ENCODE results near the gene ZBTB42. TPM values are rescaled to one million over a fixed set of nuclear protein-coding genes. Genes with fewer than 3 reads are reported as not detected.

ZBTB42 gene
- total and polyA plus RNA-seq, 3 donors from 2014 or later = 6.1 to 8.4 (median 7.1) TPM

DNA sequence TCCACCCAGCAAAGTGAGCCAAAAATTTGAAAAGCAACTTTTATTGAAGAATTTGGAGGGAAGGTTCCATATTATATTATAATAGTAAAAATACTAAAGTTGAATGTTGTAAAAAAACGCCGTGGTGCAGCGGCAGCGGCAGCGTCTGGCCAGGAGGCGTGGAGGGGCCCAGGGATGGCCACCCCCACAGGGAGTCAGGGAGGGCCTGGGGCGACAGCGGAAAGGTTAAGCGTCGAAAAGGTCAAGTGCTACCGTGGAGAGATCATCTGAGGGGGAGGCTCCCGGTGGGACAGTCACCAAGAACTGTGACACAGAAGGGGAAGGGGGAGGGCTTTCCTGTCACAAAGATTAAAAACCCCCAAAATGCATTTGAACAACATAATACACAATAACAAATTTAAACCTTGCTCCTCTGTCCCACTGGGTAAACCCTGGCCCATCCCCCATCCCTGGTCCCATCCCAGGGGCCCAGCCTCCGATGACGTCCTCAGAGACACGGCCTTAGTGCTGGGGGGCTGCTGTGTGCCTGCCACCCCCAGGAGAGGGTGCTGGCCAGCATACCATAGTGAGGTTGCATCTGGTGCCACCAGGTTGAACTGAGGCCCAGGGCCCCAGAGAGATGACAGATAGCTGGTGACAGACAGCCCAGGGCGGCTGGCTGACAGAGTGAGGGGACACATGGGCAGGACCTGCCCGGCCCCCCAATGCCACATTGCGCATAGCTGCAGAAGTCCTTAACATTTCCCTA, 31.4 kb upstream of the ZBTB42 start:
- intact Hi-C loops (cut with DNase I; ENCODE audit: low total_unique reads) = loop anchor here (10.0 kb wide), 1 partner anchor 275 kb away; no protein-coding TSS in a partner anchor
- DNase-seq = no peak
- H3K27me3 ChIP-seq = no peaks in the 10 kb centered on the region
- H3K4me1 ChIP-seq = peaks cover 11% of the 10 kb centered on the region
- WGBS, 2 donors = 77 to 79% methylated on average over 18 of the region's 18 CpGs
- no peak overlapping the region for H3K4me3 ChIP-seq
- no peaks in the 10 kb centered on the region for H3K36me3 ChIP-seq (ENCODE audit: low read depth, missing control alignments)
- no peak overlapping the region for H3K27ac ChIP-seq
- TF ChIP-seq POLR2A (IDR thresholded peaks at IDR 0.05) (no peak), CTCF (IDR thresholded peaks at IDR 0.05) (no peak)
- H3K9me3 ChIP-seq = no peaks in the 10 kb centered on the region

- Histone ChIP-seq H3K36me3 (ENCODE audit: low read depth, missing control alignments) (no peaks in the 10 kb centered on the region), H3K27me3 (no peaks in the 10 kb centered on the region), H3K4me1 (peaks cover 11% of the 10 kb centered on the region), H3K27ac (no peak overlapping the region), H3K9me3 (no peaks in the 10 kb centered on the region), H3K4me3 (no peak overlapping the region)
- TF ChIP-seq CTCF (IDR thresholded peaks at IDR 0.05) = no peak
- no peak for TF ChIP-seq POLR2A (IDR thresholded peaks at IDR 0.05)
- intact Hi-C loops (cut with DNase I; ENCODE audit: low total_unique reads) = no loop called here
- WGBS, 2 donors = 80 to 85% methylated on average over 24 of the region's 24 CpGs
- no peak for DNase-seq
Measured at GRCh38 chr14:104770072-104770579, 30.8 kb upstream of the ZBTB42 start.

- 95 to 100% methylated on average over 3 to 5 of the region's 5 CpGs for WGBS, 2 donors
- H3K4me3 ChIP-seq = no peak overlapping the region
- intact Hi-C loops (cut with DNase I; ENCODE audit: low total_unique reads) = no loop called here
- H3K27me3 ChIP-seq = no peaks in the 10 kb centered on the region
- no peak overlapping the region for H3K27ac ChIP-seq
- TF ChIP-seq CTCF (IDR thresholded peaks at IDR 0.05) = peak; percentile 15 to 51 (median 16)
- TF ChIP-seq POLR2A (IDR thresholded peaks at IDR 0.05) = no peak
- H3K9me3 ChIP-seq = no peaks in the 10 kb centered on the region
- DNase-seq = no peak
- no peaks in the 10 kb centered on the region for H3K36me3 ChIP-seq (ENCODE audit: low read depth, missing control alignments)
- peaks cover 11% of the 10 kb centered on the region for H3K4me1 ChIP-seq
Measured at GRCh38 chr14:104770851-104771272, 30.0 kb upstream of the ZBTB42 start.

DNA sequence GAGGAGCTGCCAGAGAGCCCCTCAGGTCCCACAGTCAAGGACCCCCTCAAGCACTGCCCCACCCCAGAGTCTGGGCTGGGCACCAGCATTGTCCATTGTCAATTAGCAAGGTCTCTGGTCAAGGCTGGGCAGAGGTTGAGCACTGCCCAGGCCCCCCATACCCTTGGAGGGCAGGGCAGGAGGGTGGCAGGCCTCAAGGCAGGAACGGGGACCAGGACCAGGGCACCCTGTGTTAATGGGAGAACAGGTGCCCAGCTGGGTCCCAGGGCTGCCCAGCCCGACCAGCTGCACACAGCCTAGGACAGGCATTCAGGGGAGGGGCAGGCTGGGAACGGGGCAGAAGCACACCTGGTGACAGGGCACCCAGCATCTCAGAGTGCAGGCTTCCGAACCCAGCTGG, 29.5 kb upstream of the ZBTB42 start:
- no peaks in the 10 kb centered on the region for H3K27me3 ChIP-seq
- peaks cover 11% of the 10 kb centered on the region for H3K4me1 ChIP-seq
- 98 to 100% methylated on average over 1 to 4 of the region's 4 CpGs for WGBS, 2 donors
- no peak overlapping the region for H3K27ac ChIP-seq
- DNase-seq = no peak
- TF ChIP-seq POLR2A (IDR thresholded peaks at IDR 0.05) = no peak
- TF ChIP-seq CTCF (IDR thresholded peaks at IDR 0.05) = no peak
- H3K36me3 ChIP-seq (ENCODE audit: low read depth, missing control alignments) = no peaks in the 10 kb centered on the region
- H3K9me3 ChIP-seq = no peaks in the 10 kb centered on the region
- H3K4me3 ChIP-seq = no peak overlapping the region
- intact Hi-C loops (cut with DNase I; ENCODE audit: low total_unique reads) = no loop called here
